Fibroblast of mammary gland (primary cell): ENCODE results near the gene SKIDA1.

Experiments
- DNase-seq: peaks from one replicate; pipeline ENCODE4 v3.0.0-alpha.2; 2010; ENCODE audit warnings: low read depth
- H3K4me3 ChIP-seq: 2 replicates; pipeline ENCODE4 v1.5.1; 2011; ENCODE audit warnings: low read depth, mild to moderate bottlenecking, low read length, moderate library complexity; ENCODE audit not compliant: control insufficient read depth
- TF ChIP-seq, protein P1 (sequence below): conservative IDR thresholded peaks from 2 replicates; pipeline ENCODE4 v1.5.1; 2011; ENCODE audit warnings: low read depth, low read length, inconsistent platforms; ENCODE audit not compliant: control insufficient read depth, insufficient read depth

The SKIDA1 gene

DNA sequence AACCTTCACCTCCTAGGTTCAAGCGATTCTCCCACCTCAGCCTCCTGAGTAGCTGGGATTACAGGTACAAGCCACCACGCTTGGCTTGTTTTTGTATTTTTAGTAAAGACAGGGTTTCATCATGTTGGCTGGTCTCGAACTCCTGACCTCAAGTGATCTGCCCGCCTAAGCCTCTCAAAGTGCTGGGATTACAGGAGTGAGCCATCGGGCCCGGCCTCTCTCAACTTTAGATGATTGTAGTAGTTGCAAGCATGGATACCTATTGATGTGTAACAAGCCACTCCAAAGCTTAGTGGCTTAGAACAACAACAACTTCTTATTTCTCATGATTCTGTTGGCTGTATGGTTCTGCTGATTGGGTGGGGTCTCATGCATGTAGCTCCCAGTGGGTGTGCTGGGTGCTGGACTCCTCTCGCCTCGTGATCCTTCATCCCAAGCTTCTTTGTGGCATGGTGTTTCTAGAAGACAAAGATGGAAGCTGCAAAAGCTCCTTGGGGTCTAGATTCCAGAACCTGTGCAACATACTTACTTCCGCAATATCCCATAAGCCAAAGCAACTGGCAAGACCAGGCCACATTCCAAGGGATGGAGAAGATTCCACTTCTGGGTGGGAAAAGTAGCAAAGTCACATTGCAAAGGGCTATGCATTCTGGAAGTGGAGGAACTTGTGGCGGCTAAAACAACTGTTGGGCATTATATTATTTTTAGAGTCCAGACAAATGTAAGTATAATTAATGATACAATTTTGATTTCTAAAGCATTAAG is 37.9 kb downstream of the SKIDA1 start:
- TF ChIP-seq, protein P1, sequence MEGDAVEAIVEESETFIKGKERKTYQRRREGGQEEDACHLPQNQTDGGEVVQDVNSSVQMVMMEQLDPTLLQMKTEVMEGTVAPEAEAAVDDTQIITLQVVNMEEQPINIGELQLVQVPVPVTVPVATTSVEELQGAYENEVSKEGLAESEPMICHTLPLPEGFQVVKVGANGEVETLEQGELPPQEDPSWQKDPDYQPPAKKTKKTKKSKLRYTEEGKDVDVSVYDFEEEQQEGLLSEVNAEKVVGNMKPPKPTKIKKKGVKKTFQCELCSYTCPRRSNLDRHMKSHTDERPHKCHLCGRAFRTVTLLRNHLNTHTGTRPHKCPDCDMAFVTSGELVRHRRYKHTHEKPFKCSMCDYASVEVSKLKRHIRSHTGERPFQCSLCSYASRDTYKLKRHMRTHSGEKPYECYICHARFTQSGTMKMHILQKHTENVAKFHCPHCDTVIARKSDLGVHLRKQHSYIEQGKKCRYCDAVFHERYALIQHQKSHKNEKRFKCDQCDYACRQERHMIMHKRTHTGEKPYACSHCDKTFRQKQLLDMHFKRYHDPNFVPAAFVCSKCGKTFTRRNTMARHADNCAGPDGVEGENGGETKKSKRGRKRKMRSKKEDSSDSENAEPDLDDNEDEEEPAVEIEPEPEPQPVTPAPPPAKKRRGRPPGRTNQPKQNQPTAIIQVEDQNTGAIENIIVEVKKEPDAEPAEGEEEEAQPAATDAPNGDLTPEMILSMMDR: no peak
- H3K4me3 ChIP-seq: no peak overlapping the region
- no peak for DNase-seq

DNA sequence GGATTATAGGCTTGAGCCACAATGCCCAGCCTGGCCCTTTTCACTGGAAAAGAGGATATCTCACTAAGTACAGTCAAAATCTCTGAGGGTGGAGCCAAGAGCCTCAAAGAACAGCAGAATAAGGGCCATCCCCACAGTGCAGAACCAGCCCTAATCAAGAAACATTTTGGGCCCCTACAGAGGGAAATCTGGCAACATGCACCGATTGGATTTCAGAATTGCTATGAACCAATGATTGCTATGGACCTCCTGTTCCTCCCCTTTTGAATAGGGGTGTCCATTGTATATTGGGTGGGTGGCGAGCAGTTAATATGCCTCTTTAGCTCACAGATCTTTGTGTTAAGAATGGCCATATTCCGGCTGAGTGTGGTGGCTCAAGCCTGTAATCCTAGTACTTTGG is 42.7 kb downstream of the SKIDA1 start:
- TF ChIP-seq, protein P1: no peak
- DNase-seq: no peak
- no peak overlapping the region for H3K4me3 ChIP-seq

DNA sequence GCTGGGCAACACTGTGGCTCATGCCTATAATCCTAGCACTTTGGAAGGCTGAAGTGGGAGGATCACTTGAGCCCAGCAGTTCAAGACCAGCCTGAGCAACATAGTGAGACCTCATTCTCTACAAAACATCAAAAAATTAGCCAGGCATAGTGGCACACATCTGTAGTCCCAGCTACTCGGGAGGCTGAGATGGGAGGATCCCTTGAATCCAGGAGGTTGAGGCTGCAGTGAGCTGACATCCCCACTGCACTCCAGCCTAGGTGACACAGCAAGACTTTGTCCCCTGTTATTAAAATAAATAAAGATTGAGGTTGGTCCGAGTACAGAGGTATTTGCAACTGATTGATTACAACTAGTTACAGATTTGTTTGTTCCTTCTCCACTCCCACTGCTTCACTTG is 44.1 kb downstream of the SKIDA1 start:
- TF ChIP-seq, protein P1: no peak
- DNase-seq: no peak
- no peak overlapping the region for H3K4me3 ChIP-seq

DNA sequence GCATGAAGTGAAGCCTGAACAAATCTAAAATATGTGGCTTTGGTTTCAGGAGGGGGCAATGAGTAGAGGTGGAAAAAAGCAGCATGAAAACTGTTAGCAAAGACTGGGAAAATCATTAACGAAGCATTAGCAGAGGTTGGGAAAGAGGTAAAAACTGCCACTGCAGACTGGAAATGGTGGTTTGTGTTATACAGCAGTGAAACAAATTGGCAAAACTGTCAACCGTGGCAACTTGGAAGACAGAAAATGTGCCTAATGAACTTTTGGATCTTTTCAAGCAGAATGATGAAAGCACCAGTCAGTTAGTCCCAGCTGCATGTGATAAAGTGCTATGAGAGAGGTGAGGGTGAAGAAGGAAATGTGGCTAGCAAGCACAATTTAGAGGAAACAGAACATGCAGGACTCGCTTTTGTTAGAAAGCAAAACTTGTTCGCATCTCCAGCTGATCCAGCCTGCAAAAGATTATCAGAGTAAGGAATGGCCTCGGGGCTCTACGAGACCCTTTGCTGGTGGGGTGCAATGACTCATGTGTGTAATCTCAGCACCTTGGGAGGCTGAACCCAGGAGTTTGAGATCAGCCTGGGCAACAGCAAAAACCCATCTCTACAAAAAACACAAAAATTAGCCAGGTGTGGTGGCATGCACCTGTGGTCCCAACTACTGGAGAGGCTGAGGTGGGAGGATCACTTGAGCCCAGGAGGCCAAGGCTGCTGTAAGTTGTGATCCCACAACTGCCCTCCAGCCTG is 45.7 kb downstream of the SKIDA1 start:
- DNase-seq: no peak
- H3K4me3 ChIP-seq: no peak overlapping the region
- TF ChIP-seq, protein P1: no peak

DNA sequence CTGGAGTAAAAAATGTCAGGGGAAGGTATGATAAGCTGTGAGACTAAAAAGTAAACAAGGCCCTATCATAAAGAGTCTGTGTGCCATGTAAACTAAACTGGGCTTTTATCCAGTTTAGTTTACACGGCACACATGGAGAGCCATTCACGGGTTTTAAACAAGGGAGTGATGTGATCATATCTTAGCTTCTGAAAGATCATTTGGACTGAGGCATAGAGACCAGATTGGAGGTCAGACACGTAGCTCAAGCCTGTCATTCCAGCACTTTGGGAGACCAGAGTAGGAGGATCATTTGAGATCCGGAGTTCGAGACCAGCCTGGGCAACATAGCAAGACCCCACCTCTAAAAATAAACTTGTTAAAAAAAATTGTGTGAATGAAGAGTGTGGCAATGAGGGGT is 50.1 kb downstream of the SKIDA1 start:
- DNase-seq: no peak
- H3K4me3 ChIP-seq: no peak overlapping the region
- TF ChIP-seq, protein P1: no peak

DNA sequence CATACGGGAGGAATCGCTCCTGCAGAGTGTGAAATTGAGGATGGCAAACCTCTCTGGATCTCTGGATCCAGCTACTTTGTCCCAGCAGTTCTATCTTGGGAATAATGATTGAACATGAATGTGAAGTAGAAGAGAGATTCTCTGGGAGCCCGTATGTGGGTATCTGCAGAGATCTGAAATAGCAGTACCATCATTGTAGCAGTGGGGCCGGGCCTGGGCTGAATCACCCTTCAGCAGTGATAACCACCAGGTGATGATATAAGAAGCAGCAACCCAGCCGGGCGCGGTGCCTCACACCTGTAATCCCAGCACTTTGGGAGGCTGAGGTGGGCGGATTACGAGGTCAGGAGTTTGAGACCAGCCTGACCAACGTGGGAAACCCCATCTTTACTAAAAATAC is 51.9 kb downstream of the SKIDA1 start:
- DNase-seq: no peak
- no peak overlapping the region for H3K4me3 ChIP-seq
- TF ChIP-seq, protein P1: no peak
